Ishikawa (cell line): ENCODE data around the gene CEACAM21.

Experiments used
- CEBPB ChIP-seq: IDR thresholded peaks from 2 replicates; pipeline ENCODE4 v1.6.1; 2012
- CREB1 ChIP-seq: IDR thresholded peaks from 2 replicates; pipeline ENCODE4 v1.6.1; 2012; ENCODE audit warnings: low read depth
- EGR1 ChIP-seq: IDR thresholded peaks from 2 replicates; pipeline ENCODE4 v1.6.1; 2012
- EP300 ChIP-seq: IDR thresholded peaks from 2 replicates; pipeline ENCODE4 v1.6.1; 2012; ENCODE audit warnings: borderline replicate concordance
- FOXM1 ChIP-seq: IDR thresholded peaks from 2 replicates; pipeline ENCODE4 v1.6.1; 2012; ENCODE audit warnings: low read depth, borderline replicate concordance
- TAF1 ChIP-seq: IDR thresholded peaks from 2 replicates; pipeline ENCODE4 v1.6.1; 2012; ENCODE audit warnings: low read depth, mild to moderate bottlenecking
- YY1 ChIP-seq: IDR thresholded peaks from 2 replicates; pipeline ENCODE4 v1.6.1; 2012; ENCODE audit warnings: low read depth
- ZBTB7A ChIP-seq: IDR thresholded peaks from 2 replicates; pipeline ENCODE4 v1.6.1; 2012; ENCODE audit warnings: low read depth
- TF ChIP-seq, protein P1 (sequence below): IDR thresholded peaks from 2 replicates; pipeline ENCODE4 v1.6.1; 2012
- TF ChIP-seq, protein P2 (sequence below): IDR thresholded peaks from 2 replicates; pipeline ENCODE4 v1.6.1; 2012; ENCODE audit warnings: low read depth, mild to moderate bottlenecking
- TF ChIP-seq, protein P3 (sequence below): IDR thresholded peaks from 2 replicates; pipeline ENCODE4 v1.6.1; 2012

DNA sequence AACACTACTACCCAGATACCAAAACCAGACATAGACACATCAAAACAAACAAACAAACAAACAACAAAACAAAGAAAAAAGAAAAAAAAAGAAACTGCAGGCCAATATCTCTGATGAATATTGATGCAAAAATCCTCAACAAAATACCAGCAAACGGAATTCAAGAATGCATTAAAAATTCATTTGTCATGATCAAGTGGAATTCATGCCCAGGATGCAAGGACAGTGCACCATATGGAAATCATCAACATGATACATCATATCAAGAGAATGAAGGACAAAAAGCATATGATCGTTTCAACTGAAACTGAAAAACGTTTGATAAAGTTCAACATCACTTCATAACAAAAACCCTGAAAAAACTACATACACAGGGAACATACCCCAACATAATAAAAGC is 48.9 kb upstream of the CEACAM21 start:
- TF ChIP-seq CEBPB: no peak
- TF ChIP-seq EGR1: no peak
- TF ChIP-seq EP300: no peak
- TF ChIP-seq, protein P1, sequence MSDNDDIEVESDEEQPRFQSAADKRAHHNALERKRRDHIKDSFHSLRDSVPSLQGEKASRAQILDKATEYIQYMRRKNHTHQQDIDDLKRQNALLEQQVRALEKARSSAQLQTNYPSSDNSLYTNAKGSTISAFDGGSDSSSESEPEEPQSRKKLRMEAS: no peak
- no peak for TF ChIP-seq TAF1
- TF ChIP-seq FOXM1: no peak
- TF ChIP-seq ZBTB7A: no peak
- TF ChIP-seq, protein P2, sequence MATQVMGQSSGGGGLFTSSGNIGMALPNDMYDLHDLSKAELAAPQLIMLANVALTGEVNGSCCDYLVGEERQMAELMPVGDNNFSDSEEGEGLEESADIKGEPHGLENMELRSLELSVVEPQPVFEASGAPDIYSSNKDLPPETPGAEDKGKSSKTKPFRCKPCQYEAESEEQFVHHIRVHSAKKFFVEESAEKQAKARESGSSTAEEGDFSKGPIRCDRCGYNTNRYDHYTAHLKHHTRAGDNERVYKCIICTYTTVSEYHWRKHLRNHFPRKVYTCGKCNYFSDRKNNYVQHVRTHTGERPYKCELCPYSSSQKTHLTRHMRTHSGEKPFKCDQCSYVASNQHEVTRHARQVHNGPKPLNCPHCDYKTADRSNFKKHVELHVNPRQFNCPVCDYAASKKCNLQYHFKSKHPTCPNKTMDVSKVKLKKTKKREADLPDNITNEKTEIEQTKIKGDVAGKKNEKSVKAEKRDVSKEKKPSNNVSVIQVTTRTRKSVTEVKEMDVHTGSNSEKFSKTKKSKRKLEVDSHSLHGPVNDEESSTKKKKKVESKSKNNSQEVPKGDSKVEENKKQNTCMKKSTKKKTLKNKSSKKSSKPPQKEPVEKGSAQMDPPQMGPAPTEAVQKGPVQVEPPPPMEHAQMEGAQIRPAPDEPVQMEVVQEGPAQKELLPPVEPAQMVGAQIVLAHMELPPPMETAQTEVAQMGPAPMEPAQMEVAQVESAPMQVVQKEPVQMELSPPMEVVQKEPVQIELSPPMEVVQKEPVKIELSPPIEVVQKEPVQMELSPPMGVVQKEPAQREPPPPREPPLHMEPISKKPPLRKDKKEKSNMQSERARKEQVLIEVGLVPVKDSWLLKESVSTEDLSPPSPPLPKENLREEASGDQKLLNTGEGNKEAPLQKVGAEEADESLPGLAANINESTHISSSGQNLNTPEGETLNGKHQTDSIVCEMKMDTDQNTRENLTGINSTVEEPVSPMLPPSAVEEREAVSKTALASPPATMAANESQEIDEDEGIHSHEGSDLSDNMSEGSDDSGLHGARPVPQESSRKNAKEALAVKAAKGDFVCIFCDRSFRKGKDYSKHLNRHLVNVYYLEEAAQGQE: no peak
- TF ChIP-seq, protein P3, sequence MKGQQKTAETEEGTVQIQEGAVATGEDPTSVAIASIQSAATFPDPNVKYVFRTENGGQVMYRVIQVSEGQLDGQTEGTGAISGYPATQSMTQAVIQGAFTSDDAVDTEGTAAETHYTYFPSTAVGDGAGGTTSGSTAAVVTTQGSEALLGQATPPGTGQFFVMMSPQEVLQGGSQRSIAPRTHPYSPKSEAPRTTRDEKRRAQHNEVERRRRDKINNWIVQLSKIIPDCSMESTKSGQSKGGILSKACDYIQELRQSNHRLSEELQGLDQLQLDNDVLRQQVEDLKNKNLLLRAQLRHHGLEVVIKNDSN: no peak
- no peak for TF ChIP-seq YY1
- no peak for TF ChIP-seq CREB1
